HepG2 (cell line): ENCODE measurements around the gene AHNAK. TPM values are rescaled to one million over a fixed set of nuclear protein-coding genes. Genes with fewer than 3 reads are reported as not detected.
A peak's percentile ranks its signal among the peaks of the same experiment; 100 is the strongest.

Experiments
- ATAC-seq: fragments of 200-7000 bp; cut with Tn5 transposase; 3 replicates; pipeline ENCODE4 v1.9.1; 2020; ENCODE audit warnings: mild to moderate bottlenecking, moderate library complexity
- BruUV-seq: library from RNA; stranded (reverse); fragments of 400-500 nt; replicated peaks from 2 replicates; lab custom pipeline; 2021; lab: Mats Ljungman, UMichigan
- CTCF ChIA-PET: fragments of 300-600 bp; formaldehyde crosslinking; extraction: SDS; loops from one replicate; lab custom pipeline; 2021; ENCODE audit warnings: low total read pairs, inconsistent platforms, low intra/inter-chr PET ratio; lab: Yijun Ruan, JAX
- POLR2A ChIA-PET: fragments of 350-600 bp; sonication (Branson Sonifier 250); formaldehyde crosslinking; loops from one replicate; lab custom pipeline; 2020; ENCODE audit warnings: antibody characterized with exemption, inconsistent platforms; lab: Yijun Ruan, JAX
- DNase-seq: peaks from one replicate; pipeline ENCODE4 v3.0.0-alpha.2; 2015; ENCODE audit warnings: low spot score
- FAIRE-seq: peaks from 3 replicates; lab custom pipeline; 2011; peaks lifted over from hg19 to GRCh38; lab: Jason Lieb, UNC
- H2AFZ ChIP-seq: one replicate; pipeline ENCODE4 v1.6.1; 2011; ENCODE audit warnings: low read length, inconsistent platforms
- H3K27ac ChIP-seq: fragments of 300-600 bp; 3 replicates; pipeline ENCODE4 v1.8.0; 2011; ENCODE audit warnings: mixed run types, mild to moderate bottlenecking, mixed read lengths, low read length, inconsistent platforms; ENCODE audit not compliant: insufficient read depth; ENCODE audit errors: extremely low read length
- H3K27me3 ChIP-seq, 2 experiments: fragments of 200-600 bp in 1 of 2; 2 replicates in 1 of 2; 3 replicates in 1 of 2; pipeline versions ENCODE4 v1.6.0 to v1.8.0; 2011; ENCODE audit warnings: low read length in 2 of 2, mild to moderate bottlenecking in 2 of 2, moderate library complexity in 2 of 2, inconsistent platforms in 1 of 2; ENCODE audit not compliant: insufficient read depth in 2 of 2, control insufficient read depth in 1 of 2
- H3K36me3 ChIP-seq, 2 experiments: fragments of 200-600 bp in 1 of 2; replicated peaks in 1 of 2; 2 replicates in 1 of 2; 3 replicates in 1 of 2; pipeline versions ENCODE4 v1.5.1 to v1.8.0; 2011; ENCODE audit warnings: low read length in 2 of 2, inconsistent platforms in 1 of 2; ENCODE audit not compliant: insufficient read depth in 2 of 2, control insufficient read depth in 1 of 2
- H3K4me1 ChIP-seq: 2 replicates; pipeline ENCODE4 v1.5.1; 2012; ENCODE audit warnings: low read length, inconsistent platforms; ENCODE audit not compliant: insufficient read depth
- H3K4me2 ChIP-seq: 2 replicates; pipeline ENCODE4 v1.6.0; 2011; ENCODE audit warnings: low read depth, low read length, inconsistent platforms
- H3K4me3 ChIP-seq, 3 experiments: fragments of 200-600 bp in 1 of 3; sonication (generic), shearing (Covaris generic) in 1 of 3; replicated peaks in 1 of 3; 2 replicates each; pipeline ENCODE4 v1.5.1; 2011 to 2016; ENCODE audit warnings: low read length in 3 of 3, inconsistent platforms in 2 of 3, low read depth in 2 of 3, mild to moderate bottlenecking in 2 of 3, control low read depth in 1 of 3, mixed read lengths in 1 of 3; ENCODE audit not compliant: insufficient read depth in 1 of 3
- H3K79me2 ChIP-seq: one replicate; pipeline ENCODE4 v1.6.1; 2011; ENCODE audit warnings: low read length, inconsistent platforms; ENCODE audit not compliant: insufficient read depth
- H3K9ac ChIP-seq: 2 replicates; pipeline ENCODE4 v1.6.0; 2011; ENCODE audit warnings: mild to moderate bottlenecking, low read depth, low read length, inconsistent platforms; ENCODE audit not compliant: insufficient read depth
- H3K9me3 ChIP-seq: 2 replicates; pipeline ENCODE4 v1.5.1; 2012; ENCODE audit warnings: mild to moderate bottlenecking, low read length
- H4K20me1 ChIP-seq: 2 replicates; pipeline ENCODE4 v1.6.0; 2011; ENCODE audit warnings: inconsistent platforms, mild to moderate bottlenecking, low read length, moderate library complexity; ENCODE audit not compliant: insufficient read depth
- CHD4 ChIP-seq: fragments of 200-600 bp; sonication (generic); IDR thresholded peaks from 2 replicates; pipeline ENCODE4 v1.7.0; 2017; ENCODE audit warnings: mild to moderate bottlenecking, low read length, borderline replicate concordance
- GMEB2 ChIP-seq: IDR thresholded peaks from 2 replicates; pipeline ENCODE4 v1.6.1; 2016; ENCODE audit warnings: missing biosample characterization, missing genetic modification reagents, low read depth
- MAX ChIP-seq: IDR thresholded peaks from 2 replicates; pipeline ENCODE4 v1.6.1; 2012; ENCODE audit warnings: inconsistent platforms
- SOX13 ChIP-seq, 3 experiments: fragments of 450-650 bp in 1 of 3; sonication (generic) in 1 of 3; formaldehyde crosslinking in 1 of 3; IDR thresholded peaks in 2 of 3; conservative IDR thresholded peaks in 1 of 3; 2 replicates each; pipeline versions ENCODE4 v1.5.0 to v1.6.1; 2016 to 2020; ENCODE audit warnings: antibody characterized with exemption in 1 of 3, mild to moderate bottlenecking in 1 of 3, missing compliant biosample characterization in 1 of 3, missing genetic modification reagents in 1 of 3, moderate library complexity in 1 of 3
- ZNF274 ChIP-seq: sonication (generic); formaldehyde crosslinking; IDR thresholded peaks from 2 replicates; pipeline ENCODE4 v1.5.1; 2020; ENCODE audit warnings: mild to moderate bottlenecking, missing genetic modification reagents
- ZNF530 ChIP-seq: sonication (generic); formaldehyde crosslinking; IDR thresholded peaks from 2 replicates; pipeline ENCODE4 v1.5.0; 2020; ENCODE audit warnings: low read depth, mild to moderate bottlenecking, missing genetic modification reagents
- ZNF572 ChIP-seq: sonication (generic); formaldehyde crosslinking; IDR thresholded peaks from 2 replicates; pipeline ENCODE4 v1.5.1; 2020; ENCODE audit warnings: mild to moderate bottlenecking, missing genetic modification reagents
- ZNF740 ChIP-seq: sonication (generic); formaldehyde crosslinking; IDR thresholded peaks from 2 replicates; pipeline ENCODE4 v1.4.0; 2020; ENCODE audit warnings: missing genetic modification reagents
- ZSCAN9 ChIP-seq: IDR thresholded peaks from 2 replicates; pipeline ENCODE4 v1.6.1; 2016; ENCODE audit warnings: borderline replicate concordance
- WGBS: methylation state at CpG from one replicate; pipeline ENCODE4 v1.1.6; 2017; ENCODE audit warnings: low lambda C conversion rate; 5-methylcytosine and 5-hydroxymethylcytosine counted together
- in situ Hi-C: cut with HindIII; loops from 2 replicates; pipeline ENCODE4 v1.10.0; 2017; ENCODE audit warnings: low pct_unique_long_range_greater_than_20kb; ENCODE audit not compliant: extremely low pct_ligation_motif_present
- intact Hi-C: fragments of 100-400 bp; cut with micrococcal nuclease; formaldehyde crosslinking; loops from one replicate; pipeline ENCODE4 v1.10.0; 2022; ENCODE audit not compliant: unreplicated experiment
- polyA plus RNA-seq, 8 experiments: library from polyadenylated mRNA; depleted of rRNA in 3 of 8; stranded (reverse) in 7 of 8; unstranded in 1 of 8; fragments of >200 nt; fragmentation: Illumina TruSeq in 4 of 8; extraction: Trizol in 4 of 8; gene quantifications; 2 replicates each; pipeline versions ENCODE4 v1.2.1 to v1.2.3, GENCODE V29; 2011 to 2016; ENCODE audit warnings: low read depth in 4 of 8, missing spikeins in 1 of 8, mixed read lengths in 1 of 8; ENCODE audit not compliant: insufficient read depth in 1 of 8
- total RNA-seq, 5 experiments: library from RNA; depleted of rRNA; stranded (reverse); fragments of >200 nt; fragmentation: Illumina TruSeq; extraction: Trizol; gene quantifications; 2 replicates each; pipeline ENCODE4 v1.2.3, GENCODE V29; 2016; ENCODE audit warnings: low read depth in 1 of 5
- TF ChIP-seq, protein P1 (sequence below): IDR thresholded peaks from 2 replicates; pipeline ENCODE4 v1.6.1; 2012; ENCODE audit warnings: low read depth, low read length, improper control_type of control experiment
- TF ChIP-seq, protein P2 (sequence below): sonication (generic); formaldehyde crosslinking; IDR thresholded peaks from 2 replicates; pipeline ENCODE4 v1.4.0; 2020; ENCODE audit warnings: missing genetic modification reagents, mild to moderate bottlenecking, borderline replicate concordance
- TF ChIP-seq, protein P3 (sequence below), 2 experiments: sonication (generic) in 1 of 2; formaldehyde crosslinking in 1 of 2; IDR thresholded peaks; 2 replicates each; pipeline versions ENCODE4 v1.5.1 to v1.6.1; 2011 to 2020; ENCODE audit warnings: borderline replicate concordance in 1 of 2, low read depth in 1 of 2, low read length in 1 of 2, mild to moderate bottlenecking in 1 of 2, missing genetic modification reagents in 1 of 2, moderate library complexity in 1 of 2

The AHNAK gene
- total and polyA plus RNA-seq, 2 of the 13 experiments (the other 11 are each of a cell fraction or from before 2014, with no cell fraction given) = 23.4 to 25.0 TPM

- ChIA-PET POLR2A (interaction anchor here (0.6 to 4.5 kb wide), 6 partner anchors 9 to 131 kb away, joined by 3 to 23 read pairs (median 6); partner anchors contain the start of genes AHNAK, EEF1G and TUT1), CTCF (no interaction called here)
- ATAC-seq (no peak), FAIRE-seq (no peak), DNase-seq (no peak)
- in situ Hi-C loops (loop anchor here (5.0 kb wide), 1 partner anchor 158 kb away; no protein-coding TSS in a partner anchor), intact Hi-C loops (no loop called here)
- no peaks in the 10 kb centered on the region for H3K9me3 ChIP-seq
- no peaks in the 10 kb centered on the region for H3K27me3 ChIP-seq
- peaks cover 10 to 25% of the 10 kb centered on the region in 2 experiments for H3K36me3 ChIP-seq
- peaks cover 85% of the 10 kb centered on the region for H3K4me1 ChIP-seq
- WGBS = 77% methylated on average over 4 of the region's 4 CpGs
- H3K79me2 ChIP-seq = peaks cover 2% of the 10 kb centered on the region
- BruUV-seq = no TSS peak
- no peak overlapping the region for H3K4me3 ChIP-seq
- H3K4me2 ChIP-seq = no peak overlapping the region
- peaks cover 3% of the 10 kb centered on the region; the same call in 1 of the 2 replicates for H4K20me1 ChIP-seq
- H2AFZ ChIP-seq = no peak overlapping the region
- H3K9ac ChIP-seq = no peak overlapping the region
- H3K27ac ChIP-seq = peak overlapping the region; percentile 44
- no peak for TF ChIP-seq ZNF530 (CRISPR knock-in tag)
- TF ChIP-seq GMEB2 (CRISPR knock-in tag) = no peak
- TF ChIP-seq CHD4 = no peak
- no peak for TF ChIP-seq ZNF274 (CRISPR knock-in tag)
- no peak for TF ChIP-seq ZNF740
- TF ChIP-seq, protein P1, sequence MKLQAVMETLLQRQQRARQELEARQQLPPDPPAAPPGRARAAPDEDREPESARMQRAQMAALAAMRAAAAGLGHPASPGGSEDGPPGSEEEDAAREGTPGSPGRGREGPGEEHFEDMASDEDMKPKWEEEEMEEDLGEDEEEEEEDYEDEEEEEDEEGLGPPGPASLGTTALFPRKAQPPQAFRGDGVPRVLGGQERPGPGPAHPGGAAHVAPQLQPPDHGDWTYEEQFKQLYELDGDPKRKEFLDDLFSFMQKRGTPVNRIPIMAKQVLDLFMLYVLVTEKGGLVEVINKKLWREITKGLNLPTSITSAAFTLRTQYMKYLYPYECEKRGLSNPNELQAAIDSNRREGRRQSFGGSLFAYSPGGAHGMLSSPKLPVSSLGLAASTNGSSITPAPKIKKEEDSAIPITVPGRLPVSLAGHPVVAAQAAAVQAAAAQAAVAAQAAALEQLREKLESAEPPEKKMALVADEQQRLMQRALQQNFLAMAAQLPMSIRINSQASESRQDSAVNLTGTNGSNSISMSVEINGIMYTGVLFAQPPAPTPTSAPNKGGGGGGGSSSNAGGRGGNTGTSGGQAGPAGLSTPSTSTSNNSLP = no peak
- TF ChIP-seq SOX13 (IDR thresholded peaks at IDR 0.05) = no peak
- TF ChIP-seq SOX13 (CRISPR knock-in tag; conservative IDR thresholded peaks at IDR 0.05 in 1 of 2, IDR thresholded peaks at IDR 0.05 in 1 of 2) = no peak
- no peak for TF ChIP-seq ZSCAN9 (CRISPR knock-in tag)
- TF ChIP-seq MAX = no peak
- TF ChIP-seq, protein P2, sequence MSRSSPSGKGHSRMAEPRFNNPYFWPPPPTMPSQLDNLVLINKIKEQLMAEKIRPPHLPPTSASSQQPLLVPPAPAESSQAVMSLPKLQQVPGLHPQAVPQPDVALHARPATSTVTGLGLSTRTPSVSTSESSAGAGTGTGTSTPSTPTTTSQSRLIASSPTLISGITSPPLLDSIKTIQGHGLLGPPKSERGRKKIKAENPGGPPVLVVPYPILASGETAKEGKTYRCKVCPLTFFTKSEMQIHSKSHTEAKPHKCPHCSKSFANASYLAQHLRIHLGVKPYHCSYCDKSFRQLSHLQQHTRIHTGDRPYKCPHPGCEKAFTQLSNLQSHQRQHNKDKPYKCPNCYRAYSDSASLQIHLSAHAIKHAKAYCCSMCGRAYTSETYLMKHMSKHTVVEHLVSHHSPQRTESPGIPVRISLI = no peak
- no peak for TF ChIP-seq ZNF572
- TF ChIP-seq, protein P3, sequence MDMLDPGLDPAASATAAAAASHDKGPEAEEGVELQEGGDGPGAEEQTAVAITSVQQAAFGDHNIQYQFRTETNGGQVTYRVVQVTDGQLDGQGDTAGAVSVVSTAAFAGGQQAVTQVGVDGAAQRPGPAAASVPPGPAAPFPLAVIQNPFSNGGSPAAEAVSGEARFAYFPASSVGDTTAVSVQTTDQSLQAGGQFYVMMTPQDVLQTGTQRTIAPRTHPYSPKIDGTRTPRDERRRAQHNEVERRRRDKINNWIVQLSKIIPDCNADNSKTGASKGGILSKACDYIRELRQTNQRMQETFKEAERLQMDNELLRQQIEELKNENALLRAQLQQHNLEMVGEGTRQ (IDR thresholded peaks at IDR 0.05; ENCODE audit: low read depth, low read length) = no peak
- TF ChIP-seq, protein P3 (CRISPR knock-in tag; IDR thresholded peaks at IDR 0.05; ENCODE audit: borderline replicate concordance) = no peak
Measured at GRCh38 chr11:62555464-62556107, 9.0 kb upstream of the AHNAK start.
